Endothelial cell of umbilical vein (primary cell): ENCODE results near the gene HOXD10. TPM values are rescaled to one million over a fixed set of nuclear protein-coding genes. Genes with fewer than 3 reads are reported as not detected.

Experiments
- BruUV-seq: library from RNA; stranded (reverse); fragments of 400-500 nt; replicated peaks from 2 replicates; lab custom pipeline; 2021; lab: Mats Ljungman, UMichigan
- CTCF ChIA-PET: fragments of 300-600, 350-600 bp; sonication (Branson Sonifier 250); formaldehyde crosslinking; loops from one replicate; lab custom pipeline; 2021; ENCODE audit warnings: antibody characterized with exemption, inconsistent platforms; lab: Charles Lee
- POLR2A ChIA-PET: fragments of 300-600, 350-600 bp; sonication (Branson Sonifier 250); formaldehyde crosslinking; loops from one replicate; lab custom pipeline; 2021; ENCODE audit warnings: antibody characterized with exemption, inconsistent platforms; lab: Charles Lee
- DNase-seq: peaks from one replicate; pipeline ENCODE4 v3.0.0-alpha.2; 2011; ENCODE audit warnings: low read depth, low spot score
- FAIRE-seq: peaks from 2 replicates; lab custom pipeline; 2011; peaks lifted over from hg19 to GRCh38; lab: Jason Lieb, UNC
- H2AFZ ChIP-seq: 2 replicates; pipeline ENCODE4 v1.6.0; 2012; ENCODE audit warnings: low read depth, low read length, control low read depth, inconsistent platforms
- H3K27ac ChIP-seq: 2 replicates; pipeline ENCODE4 v1.5.1; 2011; ENCODE audit warnings: low read depth, mild to moderate bottlenecking, control low read depth, low read length, moderate library complexity; ENCODE audit not compliant: insufficient read depth
- H3K27me3 ChIP-seq, 2 experiments: 2 replicates each; pipeline versions ENCODE4 v1.6.0 to v1.6.1; 2011; ENCODE audit warnings: low read length in 2 of 2, mixed read lengths in 1 of 2; ENCODE audit not compliant: control insufficient read depth in 2 of 2, insufficient read depth in 2 of 2
- H3K36me3 ChIP-seq, 2 experiments: 2 replicates in 1 of 2; 3 replicates in 1 of 2; pipeline ENCODE4 v1.5.1; 2011; ENCODE audit warnings: low read length in 2 of 2, mild to moderate bottlenecking in 1 of 2, moderate library complexity in 1 of 2; ENCODE audit not compliant: control insufficient read depth in 2 of 2, insufficient read depth in 2 of 2; ENCODE audit errors: extremely low read depth in 1 of 2
- H3K4me1 ChIP-seq: 3 replicates; pipeline ENCODE4 v1.5.1; 2011; ENCODE audit warnings: mild to moderate bottlenecking, low read length; ENCODE audit not compliant: control insufficient read depth, insufficient read depth; ENCODE audit errors: extremely low read depth
- H3K4me2 ChIP-seq: 2 replicates; pipeline ENCODE4 v1.6.1; 2011; ENCODE audit warnings: low read length, control low read depth, mixed read lengths; ENCODE audit not compliant: insufficient read depth
- H3K4me3 ChIP-seq, 3 experiments: fragments of 200-600 bp in 1 of 3; sonication (generic), shearing (Covaris generic) in 1 of 3; replicated peaks in 1 of 3; 2 replicates each; pipeline ENCODE4 v1.5.1; 2011 to 2016; ENCODE audit warnings: control low read depth in 3 of 3, low read length in 3 of 3, mild to moderate bottlenecking in 2 of 3, inconsistent platforms in 1 of 3, low read depth in 1 of 3, moderate library complexity in 1 of 3; ENCODE audit not compliant: insufficient read depth in 1 of 3
- H3K79me2 ChIP-seq: 2 replicates; pipeline ENCODE4 v1.6.0; 2012; ENCODE audit warnings: low read length, inconsistent platforms; ENCODE audit not compliant: control insufficient read depth, insufficient read depth
- H3K9ac ChIP-seq: replicated peaks from 2 replicates; pipeline ENCODE3; 2011; ENCODE audit warnings: low read length, control low read depth; ENCODE audit not compliant: insufficient read depth; ENCODE audit errors: extremely low read depth
- H3K9me1 ChIP-seq: replicated peaks from 3 replicates; pipeline ENCODE4 v1.6.0; 2011; ENCODE audit warnings: mild to moderate bottlenecking, low read length; ENCODE audit not compliant: control insufficient read depth, insufficient read depth; ENCODE audit errors: extremely low read depth
- H3K9me3 ChIP-seq: replicated peaks from 2 replicates; pipeline ENCODE4 v1.5.1; 2012; ENCODE audit warnings: low read length, inconsistent platforms; ENCODE audit not compliant: control insufficient read depth, insufficient read depth
- H4K20me1 ChIP-seq: replicated peaks from 2 replicates; pipeline ENCODE3; 2011; ENCODE audit warnings: mild to moderate bottlenecking, low read length; ENCODE audit not compliant: control insufficient read depth, insufficient read depth; ENCODE audit errors: extremely low read depth
- CTCF ChIP-seq, 2 donors: IDR thresholded peaks; 1 replicate in 1 of 2; 2 replicates in 1 of 2; pipeline ENCODE4 v1.5.1; 2011; ENCODE audit warnings: low read length in 2 of 2, mild to moderate bottlenecking in 2 of 2, moderate library complexity in 2 of 2, control low read depth in 1 of 2, inconsistent platforms in 1 of 2, low read depth in 1 of 2; ENCODE audit not compliant: insufficient read depth in 1 of 2; ENCODE audit errors: extremely low read depth in 1 of 2
- EZH2 ChIP-seq: IDR thresholded peaks from 2 replicates; pipeline ENCODE4 v1.6.1; 2012; ENCODE audit warnings: borderline replicate concordance, low read depth, mild to moderate bottlenecking, moderate library complexity, low read length, inconsistent platforms; ENCODE audit not compliant: severe bottlenecking
- FOS ChIP-seq: IDR thresholded peaks from 2 replicates; pipeline ENCODE4 v1.6.1; 2011; ENCODE audit warnings: mild to moderate bottlenecking, low read length, moderate library complexity, borderline replicate concordance; ENCODE audit not compliant: insufficient read depth
- GATA2 ChIP-seq: IDR thresholded peaks from 2 replicates; pipeline ENCODE4 v1.7.0; 2011; ENCODE audit warnings: low read depth, mild to moderate bottlenecking, moderate library complexity, mixed read lengths, low read length; ENCODE audit not compliant: insufficient read length, insufficient read depth
- JUN ChIP-seq: IDR thresholded peaks from 2 replicates; pipeline ENCODE4 v1.6.1; 2011; ENCODE audit warnings: borderline replicate concordance, low read depth; ENCODE audit not compliant: insufficient read length, insufficient read depth
- MAX ChIP-seq: IDR thresholded peaks from 2 replicates; pipeline ENCODE4 v1.6.1; 2011; ENCODE audit not compliant: insufficient read depth, insufficient read length
- MYC ChIP-seq: IDR thresholded peaks from one replicate; pipeline ENCODE4 v1.6.1; 2011; ENCODE audit warnings: mild to moderate bottlenecking, low read depth, low read length
- POLR2A ChIP-seq: IDR thresholded peaks from 2 replicates; pipeline ENCODE4 v1.6.1; 2012; ENCODE audit warnings: low read depth, mild to moderate bottlenecking, control low read depth, low read length
- POLR2AphosphoS5 ChIP-seq: IDR thresholded peaks from 2 replicates; pipeline ENCODE4 v1.6.1; 2012; ENCODE audit warnings: low read depth, mild to moderate bottlenecking, control low read depth, low read length, moderate library complexity; ENCODE audit not compliant: insufficient read depth
- dilution Hi-C: fragments of 300-500 bp; cut with MboI; formaldehyde crosslinking; loops from one replicate; pipeline ENCODE4 v1.15.0; 2019; ENCODE audit warnings: low sequenced_read_pairs; ENCODE audit not compliant: extremely low pct_ligation_motif_present
- intact Hi-C: fragments of 100-400 bp; cut with micrococcal nuclease; formaldehyde crosslinking; loops from one replicate; pipeline ENCODE4 v1.10.0; 2022
- polyA plus RNA-seq, 4 experiments: library from polyadenylated mRNA; depleted of rRNA in 3 of 4; stranded (reverse) in 3 of 4; unstranded in 1 of 4; fragments of >200 nt; gene quantifications; 2 replicates each; pipeline versions ENCODE4 v1.2.1 to v1.2.3, GENCODE V29; 2011 to 2012; ENCODE audit warnings: missing spikeins in 1 of 4
- total RNA-seq: library from RNA; stranded (reverse); gene quantifications from 2 replicates; pipeline ENCODE4 v1.2.3, GENCODE V29; 2021

The HOXD10 gene
- total and polyA plus RNA-seq, 2 donors (not counting 3 experiments of a cell fraction or from before 2014, with no cell fraction given) = not detected

- H3K4me2 ChIP-seq = no peak overlapping the region
- H2AFZ ChIP-seq = no peak overlapping the region
- no peaks in the 10 kb centered on the region for H3K9me3 ChIP-seq
- peaks cover 28% of the 10 kb centered on the region for H3K4me1 ChIP-seq
- TF ChIP-seq POLR2A (no peak), GATA2 (no peak), EZH2 (no peak), POLR2AphosphoS5 (no peak), MAX (no peak), JUN (no peak), MYC (no peak), FOS (no peak), CTCF (IDR thresholded peaks at IDR 0.05; ENCODE audit: extremely low read depth in 1 of 2, insufficient read depth in 1 of 2, low read depth in 1 of 2, low read length in 2 of 2) (no peak)
- ChIA-PET CTCF (interaction anchor here (0.8 to 9.3 kb wide), 4 partner anchors 93 to 495 kb away, joined by 3 to 338 read pairs (median 16); no protein-coding TSS in a partner anchor), POLR2A (no interaction called here)
- BruUV-seq = no TSS peak
- no peaks in the 10 kb centered on the region for H3K27me3 ChIP-seq
- no peak overlapping the region for H3K9ac ChIP-seq
- intact Hi-C loops = no loop called here
- no peaks in the 10 kb centered on the region for H3K9me1 ChIP-seq
- dilution Hi-C loops = loop anchor here (25.0 kb wide), 1 partner anchor 495 kb away; no protein-coding TSS in a partner anchor
- no peak for FAIRE-seq
- H3K4me3 ChIP-seq = no peak overlapping the region
- peaks cover 78% of the 10 kb centered on the region for H3K79me2 ChIP-seq
- no peak overlapping the region for H3K27ac ChIP-seq
- H4K20me1 ChIP-seq = no peaks in the 10 kb centered on the region
- H3K36me3 ChIP-seq = no peaks in the 10 kb centered on the region
- no peak for DNase-seq
These were observed 25.7 kb downstream of the HOXD10 start for GRCh38 chr2:176142281-176142680.
